Transverse colon (tissue), 4 donors: ENCODE results near the gene SPTB. TPM values are rescaled to one million over a fixed set of nuclear protein-coding genes. Genes with fewer than 3 reads are reported as not detected.

Experiments
- DNase-seq: peaks from one replicate; pipeline ENCODE4 v3.0.0-alpha.2; 2019
- H3K27ac ChIP-seq, 4 donors: fragments of 200-600 bp; sonication (generic); 2 replicates each; pipeline ENCODE4 v1.5.1; 2016 to 2018; ENCODE audit warnings: inconsistent platforms in 4 of 4
- H3K27me3 ChIP-seq: fragments of 200-600 bp; sonication (generic); 2 replicates; pipeline ENCODE4 v1.5.1; 2017; ENCODE audit warnings: inconsistent platforms
- H3K36me3 ChIP-seq, 4 donors: fragments of 200-600 bp; sonication (generic); 2 replicates each; pipeline ENCODE4 v1.5.1; 2017 to 2019; ENCODE audit warnings: inconsistent platforms in 4 of 4
- H3K4me1 ChIP-seq, 4 donors: fragments of 200-600 bp; sonication (generic); 2 replicates each; pipeline ENCODE4 v1.5.1; 2017 to 2020; ENCODE audit warnings: inconsistent platforms in 4 of 4
- H3K4me3 ChIP-seq, 4 donors: fragments of 200-600 bp; sonication (generic); 1 replicate in 1 of 4; 2 replicates in 3 of 4; pipeline versions ENCODE4 v1.5.1 to v1.6.1; 2017 to 2019; ENCODE audit warnings: inconsistent platforms in 4 of 4
- H3K9me3 ChIP-seq, 2 donors: fragments of 200-600 bp; sonication (generic); 2 replicates each; pipeline ENCODE4 v1.5.1; 2017 to 2019; ENCODE audit warnings: inconsistent platforms in 2 of 2
- EP300 ChIP-seq: sonication (generic); formaldehyde crosslinking; IDR thresholded peaks from one replicate; pipeline ENCODE4 v1.6.1; 2017; ENCODE audit warnings: antibody characterized with exemption, low read depth
- POLR2A ChIP-seq: fragments of 450-650 bp; IDR thresholded peaks from one replicate; pipeline ENCODE4 v1.6.1; 2016; ENCODE audit warnings: antibody characterized with exemption, mild to moderate bottlenecking, moderate library complexity
- POLR2AphosphoS5 ChIP-seq, 3 donors: sonication (generic); formaldehyde crosslinking; IDR thresholded peaks; one replicate each; pipeline ENCODE4 v1.6.1; 2016; ENCODE audit warnings: antibody characterized with exemption in 3 of 3
- WGBS, 2 donors: methylation state at CpG; one replicate each; pipeline ENCODE4 v1.1.5; 2018; ENCODE audit warnings: low coverage in 1 of 2; 5-methylcytosine and 5-hydroxymethylcytosine counted together
- in situ Hi-C, 4 donors: fragments of 200-750 bp; cut with MboI; loops; one replicate each; pipeline versions ENCODE4 v1.15.0 to v1.15.1; 2017; ENCODE audit warnings: low sequenced_read_pairs in 3 of 4, low pct_ligation_motif_present in 1 of 4, low pct_unique_long_range_greater_than_20kb in 1 of 4
- intact Hi-C: fragments of 100-400 bp; cut with DNase I; formaldehyde crosslinking; loops from one replicate; pipeline ENCODE4 v1.15.1; 2023; ENCODE audit warnings: low total_unique reads
- total RNA-seq, 4 donors: library from RNA; depleted of rRNA; stranded (reverse); fragments of >200 nt; gene quantifications; one replicate each; pipeline ENCODE4 v1.1.0, GENCODE V29; 2016
- TF ChIP-seq, protein P1 (sequence below), 5 experiments: fragments of 200-600 bp in 3 of 5; fragments of 450-650 bp in 2 of 5; sonication (generic) in 3 of 5; IDR thresholded peaks; 1 replicate in 2 of 5; 2 replicates in 3 of 5; pipeline ENCODE4 v1.5.1; 2016 to 2017; ENCODE audit warnings: antibody characterized with exemption in 5 of 5, inconsistent platforms in 3 of 5, mild to moderate bottlenecking in 2 of 5, moderate library complexity in 1 of 5

Gene SPTB
- total RNA-seq, 4 donors from 2014 or later: 0.20 to 0.96 (median 0.58) TPM

DNA sequence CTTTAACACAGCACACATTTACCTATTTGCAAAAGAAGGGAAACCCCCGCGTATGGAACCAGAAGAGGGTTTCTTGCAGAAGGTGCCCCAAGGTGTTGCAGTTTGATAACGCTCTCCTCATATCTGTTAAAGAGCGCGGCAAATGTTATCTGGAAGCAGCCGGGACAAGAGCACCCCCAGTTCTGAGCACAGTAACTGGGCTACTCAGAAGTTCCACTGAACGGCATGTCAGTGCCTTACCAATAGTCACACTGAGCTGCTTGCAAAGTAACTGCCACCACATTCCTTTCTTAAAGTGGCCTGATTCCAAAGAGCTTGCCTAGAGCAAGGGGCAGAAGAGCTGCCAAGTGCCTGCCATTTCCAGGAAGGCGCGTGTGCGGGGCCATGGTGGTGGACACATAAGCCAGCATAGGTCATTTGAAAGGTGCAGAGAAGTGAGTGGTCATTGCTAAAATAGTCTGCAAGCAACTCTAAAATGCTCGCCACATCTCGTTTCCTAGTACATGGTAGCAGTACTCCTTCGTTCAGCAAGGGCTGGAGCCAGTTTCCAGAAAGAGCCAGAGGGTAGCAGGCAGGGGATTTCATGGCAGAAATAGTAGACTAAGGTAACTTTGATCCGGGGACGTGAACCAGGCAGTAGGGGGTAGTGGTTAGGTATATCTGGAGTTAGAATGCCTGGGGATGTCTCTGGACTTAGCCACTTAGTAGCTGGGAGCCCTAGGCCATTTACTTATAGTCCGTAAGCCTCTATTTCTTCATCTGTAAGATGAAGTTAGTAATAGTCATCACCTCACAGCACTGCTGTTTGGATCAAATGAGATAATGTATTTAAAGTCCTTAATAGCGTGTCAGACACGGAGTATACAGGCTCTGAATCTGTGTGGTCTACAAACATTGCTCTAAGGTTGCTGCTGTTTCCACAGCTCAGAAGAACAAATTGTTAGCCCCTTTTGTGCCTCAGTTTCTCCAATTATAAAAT lies 37.6 kb downstream of the SPTB start:
- no peak for DNase-seq
- no peaks in the 10 kb centered on the region for H3K36me3 ChIP-seq
- in situ Hi-C loops: no loop called here
- H3K27me3 ChIP-seq: peaks cover 52% of the 10 kb centered on the region
- WGBS, 2 donors: 79 to 87% methylated on average over 11 to 18 of the region's 18 CpGs
- no peak overlapping the region for H3K4me3 ChIP-seq
- no peaks in the 10 kb centered on the region for H3K9me3 ChIP-seq
- intact Hi-C loops: no loop called here
- no peaks in the 10 kb centered on the region for H3K4me1 ChIP-seq
- no peak overlapping the region for H3K27ac ChIP-seq
- TF ChIP-seq POLR2A (no peak), EP300 (no peak), POLR2AphosphoS5 (IDR thresholded peaks at IDR 0.05) (no peak)
- TF ChIP-seq, protein P1, sequence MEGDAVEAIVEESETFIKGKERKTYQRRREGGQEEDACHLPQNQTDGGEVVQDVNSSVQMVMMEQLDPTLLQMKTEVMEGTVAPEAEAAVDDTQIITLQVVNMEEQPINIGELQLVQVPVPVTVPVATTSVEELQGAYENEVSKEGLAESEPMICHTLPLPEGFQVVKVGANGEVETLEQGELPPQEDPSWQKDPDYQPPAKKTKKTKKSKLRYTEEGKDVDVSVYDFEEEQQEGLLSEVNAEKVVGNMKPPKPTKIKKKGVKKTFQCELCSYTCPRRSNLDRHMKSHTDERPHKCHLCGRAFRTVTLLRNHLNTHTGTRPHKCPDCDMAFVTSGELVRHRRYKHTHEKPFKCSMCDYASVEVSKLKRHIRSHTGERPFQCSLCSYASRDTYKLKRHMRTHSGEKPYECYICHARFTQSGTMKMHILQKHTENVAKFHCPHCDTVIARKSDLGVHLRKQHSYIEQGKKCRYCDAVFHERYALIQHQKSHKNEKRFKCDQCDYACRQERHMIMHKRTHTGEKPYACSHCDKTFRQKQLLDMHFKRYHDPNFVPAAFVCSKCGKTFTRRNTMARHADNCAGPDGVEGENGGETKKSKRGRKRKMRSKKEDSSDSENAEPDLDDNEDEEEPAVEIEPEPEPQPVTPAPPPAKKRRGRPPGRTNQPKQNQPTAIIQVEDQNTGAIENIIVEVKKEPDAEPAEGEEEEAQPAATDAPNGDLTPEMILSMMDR (IDR thresholded peaks at IDR 0.05): no peak

DNA sequence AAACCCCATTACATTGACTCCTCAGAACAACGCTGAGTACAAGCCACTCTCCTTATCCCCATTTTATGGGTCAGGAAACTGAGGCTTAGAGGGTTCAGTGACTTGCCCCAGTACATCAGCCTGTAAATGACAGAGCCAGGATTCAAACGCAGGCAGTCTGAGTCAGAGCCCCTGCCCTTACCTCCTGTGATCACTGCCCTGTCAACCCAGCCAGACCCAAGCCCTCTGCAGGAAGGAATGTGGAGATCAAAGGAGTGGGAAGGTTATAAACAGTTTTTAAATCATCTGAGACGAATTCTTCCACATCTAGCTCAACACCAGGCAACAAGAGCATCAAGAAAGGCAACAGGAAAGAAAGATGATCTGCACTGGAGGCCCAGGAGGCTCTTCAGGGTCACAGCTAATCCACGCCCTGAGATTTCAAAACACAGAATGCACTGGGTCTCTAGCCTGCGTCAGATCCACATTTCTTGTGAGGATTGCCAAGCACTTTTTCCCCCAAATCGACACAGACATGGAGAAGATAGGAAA lies 38.5 kb downstream of the SPTB start:
- no peak for TF ChIP-seq POLR2A
- TF ChIP-seq EP300: no peak
- TF ChIP-seq, protein P1 (IDR thresholded peaks at IDR 0.05): no peak
- TF ChIP-seq POLR2AphosphoS5 (IDR thresholded peaks at IDR 0.05): no peak
- Histone ChIP-seq H3K4me1 (no peaks in the 10 kb centered on the region), H3K27me3 (peaks cover 51% of the 10 kb centered on the region), H3K4me3 (no peak overlapping the region), H3K27ac (no peak overlapping the region), H3K36me3 (no peaks in the 10 kb centered on the region), H3K9me3 (no peaks in the 10 kb centered on the region)
- DNase-seq: no peak
- 39 to 48% methylated on average over 4 to 6 of the region's 6 CpGs for WGBS, 2 donors
- intact Hi-C loops: no loop called here
- in situ Hi-C loops: no loop called here

DNA sequence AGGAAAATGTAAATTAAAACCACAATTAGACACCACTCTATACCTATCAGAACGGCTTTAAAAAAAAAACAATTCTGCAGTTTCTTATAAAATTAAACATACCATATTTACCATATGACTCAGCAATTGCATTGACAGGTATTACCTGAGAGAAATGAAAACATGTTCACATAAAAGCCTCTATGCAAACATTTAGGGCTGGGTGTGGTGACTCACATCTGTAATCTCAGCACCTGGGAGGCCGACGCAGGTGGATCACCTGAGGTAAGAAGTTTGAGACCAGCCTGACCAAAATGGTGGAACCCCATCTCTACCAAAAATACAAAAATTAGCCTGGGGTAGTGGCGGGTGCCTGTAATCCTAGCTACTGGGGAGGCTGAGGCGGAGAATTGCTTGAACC lies 41.1 kb downstream of the SPTB start:
- TF ChIP-seq POLR2A: no peak
- TF ChIP-seq POLR2AphosphoS5 (IDR thresholded peaks at IDR 0.05): no peak
- TF ChIP-seq, protein P1 (IDR thresholded peaks at IDR 0.05): no peak
- TF ChIP-seq EP300: no peak
- no peaks in the 10 kb centered on the region for H3K36me3 ChIP-seq
- intact Hi-C loops: no loop called here
- no peaks in the 10 kb centered on the region for H3K4me1 ChIP-seq
- no peak overlapping the region for H3K4me3 ChIP-seq
- no peak overlapping the region for H3K27ac ChIP-seq
- no peak for DNase-seq
- 65 to 76% methylated on average over 5 of the region's 5 CpGs for WGBS, 2 donors
- H3K27me3 ChIP-seq: peaks cover 35% of the 10 kb centered on the region
- no peaks in the 10 kb centered on the region for H3K9me3 ChIP-seq
- in situ Hi-C loops: no loop called here

DNA sequence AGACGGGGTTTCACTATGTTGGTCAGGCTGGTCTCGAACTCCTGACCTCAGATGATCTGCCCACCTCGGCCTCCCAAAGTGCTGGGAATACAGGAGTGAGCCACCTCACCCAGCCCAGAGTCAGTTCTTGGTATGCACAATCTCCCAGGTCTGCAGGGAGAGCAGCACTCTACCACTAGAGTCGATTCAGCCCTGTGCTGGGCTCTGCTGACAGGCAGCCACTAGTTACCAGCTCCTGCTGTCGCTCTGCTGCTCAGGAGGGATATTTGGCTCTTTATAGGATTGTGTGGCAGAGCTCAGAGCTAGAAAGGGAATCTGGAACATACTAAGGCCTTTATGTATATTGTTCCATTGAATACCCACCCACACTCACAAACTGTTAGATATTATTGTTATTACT lies 44.3 kb downstream of the SPTB start:
- H3K9me3 ChIP-seq: no peaks in the 10 kb centered on the region
- H3K4me1 ChIP-seq: no peaks in the 10 kb centered on the region
- no peak for TF ChIP-seq EP300
- no peak for TF ChIP-seq POLR2A
- TF ChIP-seq, protein P1 (IDR thresholded peaks at IDR 0.05): no peak
- no peak for TF ChIP-seq POLR2AphosphoS5 (IDR thresholded peaks at IDR 0.05)
- H3K36me3 ChIP-seq: no peaks in the 10 kb centered on the region
- in situ Hi-C loops: no loop called here
- 78 to 100% methylated on average over 1 to 5 of the region's 5 CpGs for WGBS, 2 donors
- H3K27ac ChIP-seq: no peak overlapping the region
- H3K4me3 ChIP-seq: no peak overlapping the region
- peaks cover 14% of the 10 kb centered on the region for H3K27me3 ChIP-seq
- no peak for DNase-seq
- intact Hi-C loops: no loop called here
